Measurements from ENCODE around the gene IGBP1.

The IGBP1 gene

DNA sequence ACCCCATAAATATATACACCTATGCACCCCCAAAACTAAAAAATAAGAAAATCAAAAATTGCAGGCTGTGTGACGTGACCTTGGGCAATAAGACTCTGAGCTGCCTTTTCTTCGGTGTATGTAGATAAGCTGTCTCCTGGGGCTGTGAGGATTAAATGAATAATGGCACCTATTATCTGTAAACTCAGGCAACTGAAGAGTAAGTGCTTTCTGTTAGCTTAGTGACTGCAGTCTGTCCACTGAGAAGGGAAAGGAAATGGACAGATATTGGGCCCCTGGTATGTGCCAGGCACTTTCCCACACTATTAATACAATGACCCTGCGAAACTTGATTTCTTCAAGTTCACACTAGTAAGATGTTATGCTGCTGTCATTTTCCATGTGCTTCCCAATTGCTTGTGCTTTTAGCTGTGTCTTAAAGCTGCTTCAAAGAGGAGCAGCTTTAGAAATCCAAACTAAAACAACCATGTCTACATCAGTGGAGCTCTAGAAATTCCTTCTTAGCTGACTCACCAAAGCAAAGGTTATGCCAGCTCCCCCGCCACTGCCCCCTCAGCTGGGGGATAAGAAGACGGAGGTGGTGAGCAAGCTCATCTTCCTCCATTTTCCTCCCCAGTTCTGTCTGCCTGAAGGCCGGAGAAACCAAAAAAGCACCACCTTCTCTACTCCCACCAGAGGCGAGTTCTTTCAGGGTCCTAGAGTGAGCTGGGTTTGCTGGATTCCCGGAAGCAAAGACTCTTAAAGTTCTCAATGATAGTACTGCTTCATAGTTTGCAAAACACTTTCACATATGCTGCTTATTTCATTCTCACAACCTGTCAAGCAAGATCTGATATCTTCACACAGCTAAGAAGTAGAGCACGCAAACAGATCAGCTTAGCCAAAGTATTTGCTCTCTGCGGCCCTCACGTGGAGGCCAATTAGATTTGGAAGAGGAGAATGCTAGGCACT, 35.3 kb downstream of the IGBP1 start:
- Histone ChIP-seq H3K27me3 (ENCODE audit: control insufficient read depth, insufficient read depth, low read length) (no peaks in the 10 kb centered on the region), H3K4me3 (ENCODE audit: low read depth, low read length) (peak overlapping the region; percentile 46), H3K27ac (ENCODE audit: low read depth, low read length) (peak overlapping the region; percentile 52; the same call in 1 of the 2 replicates), H3K9ac (ENCODE audit: low read length) (peak overlapping the region; percentile 53), H3K36me3 (ENCODE audit: control insufficient read depth, insufficient read depth, low read length) (peaks cover 11% of the 10 kb centered on the region), H3K9me3 (ENCODE audit: control insufficient read depth, insufficient read depth, low read depth, low read length) (peaks cover 2% of the 10 kb centered on the region; the same call in 1 of the 2 replicates), H3K4me1 (ENCODE audit: control insufficient read depth, insufficient read depth, low read length) (peaks cover 62% of the 10 kb centered on the region)

DNA sequence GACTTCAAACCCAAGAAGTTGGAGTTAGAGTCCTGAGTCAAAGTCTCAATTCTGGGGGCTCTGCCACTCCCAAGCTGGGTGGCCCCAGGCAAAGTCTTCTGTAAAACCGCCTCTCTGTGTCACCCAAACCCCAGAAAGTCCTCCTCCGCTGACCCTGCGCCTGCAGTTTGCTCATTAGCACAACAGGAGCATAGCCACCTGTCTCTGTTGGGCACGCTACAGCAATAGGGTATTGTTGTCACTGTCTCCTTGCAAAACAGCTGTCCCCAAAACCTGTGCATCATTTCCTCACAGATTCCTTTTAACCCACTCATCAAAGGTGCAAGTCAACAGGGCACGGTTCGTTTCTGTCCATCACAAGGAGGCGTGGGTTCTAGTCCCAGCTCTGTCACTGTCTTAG, 36.0 kb downstream of the IGBP1 start:
- no peak overlapping the region for H3K4me3 ChIP-seq (ENCODE audit: low read depth, low read length)
- H3K27ac ChIP-seq (ENCODE audit: low read depth, low read length) = peak overlapping the region; percentile 52; the same call in 1 of the 2 replicates
- H3K9me3 ChIP-seq (ENCODE audit: control insufficient read depth, insufficient read depth, low read depth, low read length) = peaks cover 2% of the 10 kb centered on the region; the same call in 1 of the 2 replicates
- H3K36me3 ChIP-seq (ENCODE audit: control insufficient read depth, insufficient read depth, low read length) = peaks cover 9% of the 10 kb centered on the region
- H3K27me3 ChIP-seq (ENCODE audit: control insufficient read depth, insufficient read depth, low read length) = no peaks in the 10 kb centered on the region
- peaks cover 62% of the 10 kb centered on the region for H3K4me1 ChIP-seq (ENCODE audit: control insufficient read depth, insufficient read depth, low read length)
- no peak overlapping the region for H3K9ac ChIP-seq (ENCODE audit: low read length)

GRCh38 chrX:70171624-70172023, 38.4 kb downstream of the IGBP1 start:
- H3K9me3 ChIP-seq (ENCODE audit: control insufficient read depth, insufficient read depth, low read depth, low read length) = peaks cover 2% of the 10 kb centered on the region; the same call in 1 of the 2 replicates
- no peaks in the 10 kb centered on the region for H3K27me3 ChIP-seq (ENCODE audit: control insufficient read depth, insufficient read depth, low read length)
- no peak overlapping the region for H3K4me3 ChIP-seq (ENCODE audit: low read depth, low read length)
- H3K36me3 ChIP-seq (ENCODE audit: control insufficient read depth, insufficient read depth, low read length) = no peaks in the 10 kb centered on the region
- H3K4me1 ChIP-seq (ENCODE audit: control insufficient read depth, insufficient read depth, low read length) = peaks cover 64% of the 10 kb centered on the region
- 0 out of 2 replicates have a peak overlapping the region, but pooled peaks have one; percentile 55 for H3K27ac ChIP-seq (ENCODE audit: low read depth, low read length)
- peak overlapping the region; percentile 14 for H3K9ac ChIP-seq (ENCODE audit: low read length)

GRCh38 chrX:70172221-70172620, 39.0 kb downstream of the IGBP1 start:
- Histone ChIP-seq H3K4me3 (ENCODE audit: low read depth, low read length) (no peak overlapping the region), H3K4me1 (ENCODE audit: control insufficient read depth, insufficient read depth, low read length) (peaks cover 65% of the 10 kb centered on the region), H3K9me3 (ENCODE audit: control insufficient read depth, insufficient read depth, low read depth, low read length) (peaks cover 2% of the 10 kb centered on the region; the same call in 1 of the 2 replicates), H3K27ac (ENCODE audit: low read depth, low read length) (no peak overlapping the region), H3K36me3 (ENCODE audit: control insufficient read depth, insufficient read depth, low read length) (no peaks in the 10 kb centered on the region), H3K27me3 (ENCODE audit: control insufficient read depth, insufficient read depth, low read length) (no peaks in the 10 kb centered on the region), H3K9ac (ENCODE audit: low read length) (no peak overlapping the region)

DNA sequence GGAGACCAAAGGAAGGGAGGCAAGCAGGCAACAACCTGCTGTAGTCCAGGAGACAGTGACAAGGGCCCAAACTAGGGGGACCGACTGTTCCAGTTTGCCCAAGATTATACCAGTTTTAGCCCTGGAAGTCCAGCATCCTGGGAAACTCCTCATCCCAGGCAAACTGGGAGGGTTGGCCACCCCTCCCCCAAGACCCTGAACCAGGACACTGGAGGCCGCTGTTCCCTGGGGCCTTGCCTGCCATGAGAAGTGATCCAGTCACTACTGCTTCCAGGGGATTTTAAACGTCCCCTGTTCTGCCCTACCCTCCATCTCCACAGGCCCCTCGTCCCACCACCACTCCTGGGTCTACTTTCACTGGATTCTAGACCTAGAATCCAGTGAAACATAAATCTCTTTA, 39.7 kb downstream of the IGBP1 start:
- H3K27me3 ChIP-seq (ENCODE audit: control insufficient read depth, insufficient read depth, low read length) = no peaks in the 10 kb centered on the region
- H3K36me3 ChIP-seq (ENCODE audit: control insufficient read depth, insufficient read depth, low read length) = no peaks in the 10 kb centered on the region
- peaks cover 61% of the 10 kb centered on the region for H3K4me1 ChIP-seq (ENCODE audit: control insufficient read depth, insufficient read depth, low read length)
- no peak overlapping the region for H3K4me3 ChIP-seq (ENCODE audit: low read depth, low read length)
- peaks cover 2% of the 10 kb centered on the region; the same call in 1 of the 2 replicates for H3K9me3 ChIP-seq (ENCODE audit: control insufficient read depth, insufficient read depth, low read depth, low read length)
- H3K27ac ChIP-seq (ENCODE audit: low read depth, low read length) = no peak overlapping the region
- H3K9ac ChIP-seq (ENCODE audit: low read length) = no peak overlapping the region

DNA sequence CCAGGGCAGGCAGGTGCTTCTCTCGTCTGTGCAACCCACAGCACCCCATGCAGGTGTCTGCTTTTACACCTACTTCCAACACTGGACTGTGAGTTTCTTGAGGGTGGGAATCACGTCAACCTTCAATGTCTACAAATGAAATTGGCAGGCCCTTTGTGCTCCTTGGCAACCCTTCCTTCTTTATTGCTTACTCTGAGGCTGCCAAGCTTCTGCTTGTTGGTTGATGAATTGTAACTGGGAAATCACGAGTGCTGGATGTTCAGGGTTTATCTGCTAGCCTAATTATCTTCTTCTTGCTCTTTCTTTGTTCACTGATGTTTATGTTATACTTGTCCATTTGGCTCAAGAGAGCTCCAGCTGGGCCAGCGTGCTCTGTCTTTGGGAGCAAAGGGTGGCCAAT, 41.5 kb downstream of the IGBP1 start:
- Histone ChIP-seq H3K4me1 (ENCODE audit: control insufficient read depth, insufficient read depth, low read length) (peaks cover 43% of the 10 kb centered on the region), H3K27me3 (ENCODE audit: control insufficient read depth, insufficient read depth, low read length) (no peaks in the 10 kb centered on the region), H3K4me3 (ENCODE audit: low read depth, low read length) (no peak overlapping the region), H3K9ac (ENCODE audit: low read length) (no peak overlapping the region), H3K27ac (ENCODE audit: low read depth, low read length) (no peak overlapping the region), H3K9me3 (ENCODE audit: control insufficient read depth, insufficient read depth, low read depth, low read length) (peaks cover 2% of the 10 kb centered on the region; the same call in 1 of the 2 replicates), H3K36me3 (ENCODE audit: control insufficient read depth, insufficient read depth, low read length) (no peaks in the 10 kb centered on the region)

DNA sequence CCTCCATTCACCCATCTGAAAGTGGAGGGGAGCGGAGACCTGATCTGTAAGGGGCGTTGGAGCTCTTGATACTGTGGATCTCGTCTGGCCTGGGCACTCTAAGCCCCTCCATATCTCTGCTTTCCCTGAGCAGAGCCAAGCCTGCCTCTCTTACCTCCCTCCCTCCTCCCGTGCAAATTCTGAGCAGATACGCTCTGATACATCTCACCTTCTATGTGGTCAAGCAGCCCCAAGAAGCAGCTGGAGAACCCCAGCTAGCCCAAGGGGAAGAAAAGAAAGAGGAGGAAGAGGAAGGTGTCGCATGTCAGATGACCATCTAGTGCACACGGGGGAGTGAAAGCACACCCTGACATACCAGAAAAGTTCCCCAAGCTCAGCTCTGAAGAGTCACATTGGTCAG, 42.1 kb downstream of the IGBP1 start:
- H3K4me3 ChIP-seq (ENCODE audit: low read depth, low read length) = no peak overlapping the region
- no peaks in the 10 kb centered on the region for H3K36me3 ChIP-seq (ENCODE audit: control insufficient read depth, insufficient read depth, low read length)
- H3K9ac ChIP-seq (ENCODE audit: low read length) = no peak overlapping the region
- no peaks in the 10 kb centered on the region for H3K27me3 ChIP-seq (ENCODE audit: control insufficient read depth, insufficient read depth, low read length)
- no peak overlapping the region for H3K27ac ChIP-seq (ENCODE audit: low read depth, low read length)
- H3K9me3 ChIP-seq (ENCODE audit: control insufficient read depth, insufficient read depth, low read depth, low read length) = peaks cover 2% of the 10 kb centered on the region; the same call in 1 of the 2 replicates
- peaks cover 40% of the 10 kb centered on the region for H3K4me1 ChIP-seq (ENCODE audit: control insufficient read depth, insufficient read depth, low read length)

DNA sequence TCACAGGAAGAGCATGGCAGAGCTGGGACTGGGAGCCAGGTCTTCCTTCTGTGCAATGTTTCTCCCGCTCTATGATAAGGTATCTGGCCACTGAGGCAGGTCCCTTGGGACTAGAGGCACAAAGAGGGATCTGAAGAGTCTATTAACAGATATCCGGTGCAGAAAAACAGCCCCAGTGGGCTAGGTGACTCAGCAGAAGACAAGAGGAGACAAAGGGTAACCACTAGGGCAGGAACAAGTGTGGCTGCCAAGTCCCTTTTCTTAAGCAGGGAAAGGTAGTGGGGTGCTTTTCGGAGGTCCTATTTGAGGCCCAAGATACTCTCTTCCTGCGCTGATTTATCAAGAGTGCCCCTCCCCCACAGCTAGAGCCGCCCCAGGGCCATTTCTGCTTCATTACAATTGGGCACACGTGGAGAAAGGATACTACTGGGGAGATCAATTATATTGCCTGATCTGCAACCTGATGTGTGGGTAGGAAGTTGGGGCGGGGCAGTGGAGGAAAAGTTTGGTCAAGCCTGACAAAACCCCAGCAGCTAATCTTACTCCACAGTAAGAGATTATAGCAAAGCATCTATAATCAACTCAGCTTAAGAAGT, 43.8 kb downstream of the IGBP1 start, which contains the start of gene DGAT2L6:
TSS of gene DGAT2L6 (plus strand) at position 546 of the 596 bp plus-strand sequence. CDS start 100 bp downstream, outside the sequence.
- peaks cover 2% of the 10 kb centered on the region; the same call in 1 of the 2 replicates for H3K9me3 ChIP-seq (ENCODE audit: control insufficient read depth, insufficient read depth, low read depth, low read length)
- no peaks in the 10 kb centered on the region for H3K36me3 ChIP-seq (ENCODE audit: control insufficient read depth, insufficient read depth, low read length)
- no peak within 1 kb of the TSS for H3K9ac ChIP-seq (ENCODE audit: low read length)
- H3K4me1 ChIP-seq (ENCODE audit: control insufficient read depth, insufficient read depth, low read length) = peaks cover 25% of the 10 kb centered on the region
- H3K4me3 ChIP-seq (ENCODE audit: low read depth, low read length) = no peak within 1 kb of the TSS
- H3K27ac ChIP-seq (ENCODE audit: low read depth, low read length) = no peak within 1 kb of the TSS
- no peaks in the 10 kb centered on the region for H3K27me3 ChIP-seq (ENCODE audit: control insufficient read depth, insufficient read depth, low read length)

DNA sequence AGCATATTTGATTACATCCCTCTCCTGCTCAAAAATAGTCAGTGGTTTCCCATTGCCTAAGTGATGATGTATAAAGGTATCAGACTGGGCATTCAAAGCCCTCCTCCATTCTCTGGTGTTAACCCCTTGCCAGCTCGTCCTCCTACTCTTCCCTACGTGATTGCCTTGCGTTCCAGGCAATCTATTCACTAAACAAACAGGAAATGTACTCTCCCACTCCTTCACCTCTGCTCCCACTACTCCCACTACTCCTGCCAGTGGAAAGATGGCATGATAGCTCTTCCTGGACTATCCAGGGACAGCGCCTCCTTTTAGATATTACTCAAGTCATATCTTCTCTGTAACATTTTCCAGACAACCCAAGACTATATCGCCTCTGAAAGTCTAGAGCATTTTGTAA, 49.8 kb downstream of the IGBP1 start:
- Histone ChIP-seq H3K9me3 (ENCODE audit: control insufficient read depth, insufficient read depth, low read depth, low read length) (peaks cover 3% of the 10 kb centered on the region; the same call in 1 of the 2 replicates), H3K4me1 (ENCODE audit: control insufficient read depth, insufficient read depth, low read length) (no peaks in the 10 kb centered on the region), H3K27me3 (ENCODE audit: control insufficient read depth, insufficient read depth, low read length) (no peaks in the 10 kb centered on the region), H3K36me3 (ENCODE audit: control insufficient read depth, insufficient read depth, low read length) (no peaks in the 10 kb centered on the region), H3K9ac (ENCODE audit: low read length) (no peak overlapping the region), H3K27ac (ENCODE audit: low read depth, low read length) (no peak overlapping the region), H3K4me3 (ENCODE audit: low read depth, low read length) (no peak overlapping the region)

GRCh38 chrX:70190225-70190624, 57.0 kb downstream of the IGBP1 start:
- Histone ChIP-seq H3K9me3 (ENCODE audit: control insufficient read depth, insufficient read depth, low read depth, low read length) (peaks cover 11% of the 10 kb centered on the region; the same call in 1 of the 2 replicates), H3K27ac (ENCODE audit: low read depth, low read length) (no peak overlapping the region), H3K4me3 (ENCODE audit: low read depth, low read length) (no peak overlapping the region), H3K9ac (ENCODE audit: low read length) (no peak overlapping the region), H3K4me1 (ENCODE audit: control insufficient read depth, insufficient read depth, low read length) (no peaks in the 10 kb centered on the region), H3K36me3 (ENCODE audit: control insufficient read depth, insufficient read depth, low read length) (no peaks in the 10 kb centered on the region), H3K27me3 (ENCODE audit: control insufficient read depth, insufficient read depth, low read length) (no peaks in the 10 kb centered on the region)
